GM23338 (cell line): ENCODE data around the gene IQUB. TPM values are rescaled to one million over a fixed set of nuclear protein-coding genes. Genes with fewer than 3 reads are reported as not detected.

ENCODE experiments used
- ATAC-seq: fragments of 200-7000 bp; cut with Tn5 transposase; 3 replicates; pipeline ENCODE4 v1.9.1; 2020
- DNase-seq: peaks from one replicate; pipeline ENCODE4 v3.0.0-alpha.2; 2015; ENCODE audit warnings: low spot score
- H2AFZ ChIP-seq: fragments of 200-600 bp; sonication (generic); 2 replicates; pipeline ENCODE4 v1.8.0; 2016; ENCODE audit warnings: antibody characterized with exemption, mild to moderate bottlenecking, moderate library complexity
- H3F3A ChIP-seq: fragments of 200-600 bp; sonication (generic); replicated peaks from 2 replicates; pipeline ENCODE4 v1.8.0; 2017; ENCODE audit warnings: antibody characterized with exemption, mixed run types, low read depth
- H3K27ac ChIP-seq: fragments of 200-600 bp; sonication (generic); 2 replicates; pipeline ENCODE4 v1.6.1; 2016; ENCODE audit warnings: low read depth
- H3K27me3 ChIP-seq: fragments of 200-600 bp; sonication (generic); 2 replicates; pipeline ENCODE4 v1.8.0; 2016; ENCODE audit warnings: mild to moderate bottlenecking, mixed run types, moderate library complexity; ENCODE audit not compliant: insufficient read depth
- H3K36me3 ChIP-seq: fragments of 200-600 bp; sonication (generic); 2 replicates; pipeline ENCODE4 v1.8.0; 2016; ENCODE audit warnings: mild to moderate bottlenecking; ENCODE audit not compliant: insufficient read depth
- H3K4me1 ChIP-seq: fragments of 200-600 bp; sonication (generic); 2 replicates; pipeline ENCODE4 v1.8.0; 2016; ENCODE audit warnings: mild to moderate bottlenecking, moderate library complexity; ENCODE audit not compliant: insufficient read depth
- H3K4me2 ChIP-seq: fragments of 200-600 bp; sonication (generic); 2 replicates; pipeline ENCODE4 v1.7.1; 2017; ENCODE audit warnings: mixed run types
- H3K4me3 ChIP-seq: fragments of 200-600 bp; sonication (generic); 2 replicates; pipeline ENCODE4 v1.6.1; 2016; ENCODE audit warnings: mixed run types
- H3K79me2 ChIP-seq: fragments of 200-600 bp; sonication (generic); replicated peaks from 2 replicates; pipeline ENCODE4 v1.8.0; 2017; ENCODE audit warnings: mild to moderate bottlenecking; ENCODE audit not compliant: insufficient read depth
- H3K9me2 ChIP-seq: fragments of 200-600 bp; sonication (generic); 2 replicates; pipeline ENCODE4 v1.8.0; 2017; ENCODE audit not compliant: insufficient read depth
- H4K20me1 ChIP-seq: fragments of 200-600 bp; sonication (generic); replicated peaks from 2 replicates; pipeline ENCODE4 v1.8.0; 2017; ENCODE audit warnings: mild to moderate bottlenecking; ENCODE audit not compliant: insufficient read depth
- H3K27ac Mint-ChIP-seq: 2 replicates; pipeline ENCODE4 v1.8.0; 2020; ENCODE audit warnings: inconsistent platforms, mild to moderate bottlenecking, moderate library complexity, mixed read lengths
- H3K27me3 Mint-ChIP-seq: 3 replicates; pipeline ENCODE4 v1.8.0; 2022; ENCODE audit warnings: low read depth, mild to moderate bottlenecking, moderate library complexity, mixed read lengths, inconsistent platforms; ENCODE audit not compliant: insufficient read depth, poor library complexity
- H3K36me3 Mint-ChIP-seq: 3 replicates; pipeline ENCODE4 v1.8.0; 2021; ENCODE audit warnings: low read depth, mild to moderate bottlenecking, inconsistent platforms, moderate library complexity, mixed read lengths
- H3K4me1 Mint-ChIP-seq: 3 replicates; pipeline ENCODE4 v1.8.0; 2020; ENCODE audit warnings: mild to moderate bottlenecking, inconsistent platforms, mixed read lengths
- H3K4me3 Mint-ChIP-seq: 3 replicates; pipeline ENCODE4 v1.8.0; 2021; ENCODE audit warnings: moderate library complexity, mild to moderate bottlenecking, inconsistent platforms, mixed read lengths
- H3K9me3 Mint-ChIP-seq: 3 replicates; pipeline ENCODE4 v1.8.0; 2020; ENCODE audit warnings: moderate library complexity, mild to moderate bottlenecking, inconsistent platforms, mixed read lengths
- CTCF ChIP-seq, 2 experiments: fragments of 200-600 bp in 1 of 2; sonication (generic) in 1 of 2; conservative IDR thresholded peaks; 2 replicates each; pipeline versions ENCODE4 v1.5.1 to v1.6.1; 2016 to 2017; ENCODE audit warnings: antibody characterized with exemption in 2 of 2, low read depth in 2 of 2, mild to moderate bottlenecking in 2 of 2, moderate library complexity in 1 of 2
- EZH2phosphoT487 ChIP-seq: fragments of 200-600 bp; sonication (generic); IDR thresholded peaks from one replicate; pipeline ENCODE4 v1.8.1; 2018; ENCODE audit warnings: antibody characterized with exemption; ENCODE audit not compliant: unreplicated experiment
- POLR2AphosphoS5 ChIP-seq: IDR thresholded peaks from 2 replicates; pipeline ENCODE4 v1.6.1; 2016; ENCODE audit warnings: antibody characterized with exemption, low read depth
- REST ChIP-seq: IDR thresholded peaks from one replicate; pipeline ENCODE4 v1.6.1; 2018; ENCODE audit warnings: antibody characterized with exemption; ENCODE audit not compliant: unreplicated experiment
- STAT1 ChIP-seq: IDR thresholded peaks from one replicate; pipeline ENCODE4 v1.6.1; 2016; ENCODE audit warnings: antibody characterized with exemption; ENCODE audit not compliant: unreplicated experiment
- ZNF114 ChIP-seq: fragments of 250-450 bp; sonication (Bioruptor Pico); IDR thresholded peaks from 2 replicates; pipeline ENCODE4 v1.5.0; 2020; ENCODE audit warnings: mild to moderate bottlenecking, moderate library complexity
- ZNF331 ChIP-seq: fragments of 250-450 bp; sonication (Bioruptor Pico); IDR thresholded peaks from 2 replicates; pipeline ENCODE4 v1.5.0; 2020; ENCODE audit warnings: low read depth, mild to moderate bottlenecking, moderate library complexity
- long read RNA-seq: library from polyadenylated mRNA; unstranded; transcript quantifications from one replicate; pipeline ENCODE4 v2.0.0, GENCODE V29; 2020; ENCODE audit not compliant: unreplicated experiment
- polyA plus RNA-seq: library from polyadenylated mRNA; unstranded; fragments of >200 nt; fragmentation: Nextera tagmentation; extraction: Ambion mirVana; gene quantifications from 2 replicates; pipeline ENCODE4 v1.2.1, GENCODE V29; 2016
- total RNA-seq: library from RNA; depleted of rRNA; stranded (reverse); fragments of >200 nt; shearing (Covaris generic); gene quantifications from 2 replicates; pipeline ENCODE4 v1.2.3, GENCODE V29; 2014; rRNA removed
- TF ChIP-seq, protein P1 (sequence below): fragments of 250-450 bp; sonication (Bioruptor Pico); IDR thresholded peaks from 2 replicates; pipeline ENCODE4 v1.5.0; 2020; ENCODE audit warnings: mild to moderate bottlenecking, moderate library complexity

IQUB gene
- total RNA-seq (1.1 and 1.6 TPM in 2 replicates), polyA plus RNA-seq (0.57 and 0.79 TPM in 2 replicates)
- long read RNA-seq, partial matches to known transcripts: 1 of 1 reads
- long read RNA-seq, other reads (novel, unspliced or antisense): 0 of 1 reads

- Histone ChIP-seq H3K4me2 (peak within 1 kb of the TSS; percentile 91), H3K36me3 (no peaks in the 10 kb centered on the region), H4K20me1 (no peaks in the 10 kb centered on the region), H3K27ac (no peak within 1 kb of the TSS), H3K4me3 (peak within 1 kb of the TSS; percentile 72), H3K9me2 (no peaks in the 10 kb centered on the region), H2AFZ (peak within 1 kb of the TSS; percentile 88), H3K27me3 (peaks cover 11% of the 10 kb centered on the region), H3K79me2 (no peaks in the 10 kb centered on the region), H3F3A (peaks cover 5% of the 10 kb centered on the region; the same call in 1 of the 2 replicates), H3K4me1 (peaks cover 11% of the 10 kb centered on the region)
- H3K4me3 Mint-ChIP-seq: peak within 1 kb of the TSS; percentile 76
- DNase-seq (peak; percentile 99), ATAC-seq (peak; percentile 73)
- peak within 1 kb of the TSS; percentile 92 for H3K27ac Mint-ChIP-seq
- peaks cover 8% of the 10 kb centered on the region for H3K27me3 Mint-ChIP-seq
- H3K4me1 Mint-ChIP-seq: peaks cover 13% of the 10 kb centered on the region
- no peak for TF ChIP-seq ZNF114 (CRISPR knock-in tag)
- no peak for TF ChIP-seq REST
- TF ChIP-seq EZH2phosphoT487: no peak
- TF ChIP-seq, protein P1, sequence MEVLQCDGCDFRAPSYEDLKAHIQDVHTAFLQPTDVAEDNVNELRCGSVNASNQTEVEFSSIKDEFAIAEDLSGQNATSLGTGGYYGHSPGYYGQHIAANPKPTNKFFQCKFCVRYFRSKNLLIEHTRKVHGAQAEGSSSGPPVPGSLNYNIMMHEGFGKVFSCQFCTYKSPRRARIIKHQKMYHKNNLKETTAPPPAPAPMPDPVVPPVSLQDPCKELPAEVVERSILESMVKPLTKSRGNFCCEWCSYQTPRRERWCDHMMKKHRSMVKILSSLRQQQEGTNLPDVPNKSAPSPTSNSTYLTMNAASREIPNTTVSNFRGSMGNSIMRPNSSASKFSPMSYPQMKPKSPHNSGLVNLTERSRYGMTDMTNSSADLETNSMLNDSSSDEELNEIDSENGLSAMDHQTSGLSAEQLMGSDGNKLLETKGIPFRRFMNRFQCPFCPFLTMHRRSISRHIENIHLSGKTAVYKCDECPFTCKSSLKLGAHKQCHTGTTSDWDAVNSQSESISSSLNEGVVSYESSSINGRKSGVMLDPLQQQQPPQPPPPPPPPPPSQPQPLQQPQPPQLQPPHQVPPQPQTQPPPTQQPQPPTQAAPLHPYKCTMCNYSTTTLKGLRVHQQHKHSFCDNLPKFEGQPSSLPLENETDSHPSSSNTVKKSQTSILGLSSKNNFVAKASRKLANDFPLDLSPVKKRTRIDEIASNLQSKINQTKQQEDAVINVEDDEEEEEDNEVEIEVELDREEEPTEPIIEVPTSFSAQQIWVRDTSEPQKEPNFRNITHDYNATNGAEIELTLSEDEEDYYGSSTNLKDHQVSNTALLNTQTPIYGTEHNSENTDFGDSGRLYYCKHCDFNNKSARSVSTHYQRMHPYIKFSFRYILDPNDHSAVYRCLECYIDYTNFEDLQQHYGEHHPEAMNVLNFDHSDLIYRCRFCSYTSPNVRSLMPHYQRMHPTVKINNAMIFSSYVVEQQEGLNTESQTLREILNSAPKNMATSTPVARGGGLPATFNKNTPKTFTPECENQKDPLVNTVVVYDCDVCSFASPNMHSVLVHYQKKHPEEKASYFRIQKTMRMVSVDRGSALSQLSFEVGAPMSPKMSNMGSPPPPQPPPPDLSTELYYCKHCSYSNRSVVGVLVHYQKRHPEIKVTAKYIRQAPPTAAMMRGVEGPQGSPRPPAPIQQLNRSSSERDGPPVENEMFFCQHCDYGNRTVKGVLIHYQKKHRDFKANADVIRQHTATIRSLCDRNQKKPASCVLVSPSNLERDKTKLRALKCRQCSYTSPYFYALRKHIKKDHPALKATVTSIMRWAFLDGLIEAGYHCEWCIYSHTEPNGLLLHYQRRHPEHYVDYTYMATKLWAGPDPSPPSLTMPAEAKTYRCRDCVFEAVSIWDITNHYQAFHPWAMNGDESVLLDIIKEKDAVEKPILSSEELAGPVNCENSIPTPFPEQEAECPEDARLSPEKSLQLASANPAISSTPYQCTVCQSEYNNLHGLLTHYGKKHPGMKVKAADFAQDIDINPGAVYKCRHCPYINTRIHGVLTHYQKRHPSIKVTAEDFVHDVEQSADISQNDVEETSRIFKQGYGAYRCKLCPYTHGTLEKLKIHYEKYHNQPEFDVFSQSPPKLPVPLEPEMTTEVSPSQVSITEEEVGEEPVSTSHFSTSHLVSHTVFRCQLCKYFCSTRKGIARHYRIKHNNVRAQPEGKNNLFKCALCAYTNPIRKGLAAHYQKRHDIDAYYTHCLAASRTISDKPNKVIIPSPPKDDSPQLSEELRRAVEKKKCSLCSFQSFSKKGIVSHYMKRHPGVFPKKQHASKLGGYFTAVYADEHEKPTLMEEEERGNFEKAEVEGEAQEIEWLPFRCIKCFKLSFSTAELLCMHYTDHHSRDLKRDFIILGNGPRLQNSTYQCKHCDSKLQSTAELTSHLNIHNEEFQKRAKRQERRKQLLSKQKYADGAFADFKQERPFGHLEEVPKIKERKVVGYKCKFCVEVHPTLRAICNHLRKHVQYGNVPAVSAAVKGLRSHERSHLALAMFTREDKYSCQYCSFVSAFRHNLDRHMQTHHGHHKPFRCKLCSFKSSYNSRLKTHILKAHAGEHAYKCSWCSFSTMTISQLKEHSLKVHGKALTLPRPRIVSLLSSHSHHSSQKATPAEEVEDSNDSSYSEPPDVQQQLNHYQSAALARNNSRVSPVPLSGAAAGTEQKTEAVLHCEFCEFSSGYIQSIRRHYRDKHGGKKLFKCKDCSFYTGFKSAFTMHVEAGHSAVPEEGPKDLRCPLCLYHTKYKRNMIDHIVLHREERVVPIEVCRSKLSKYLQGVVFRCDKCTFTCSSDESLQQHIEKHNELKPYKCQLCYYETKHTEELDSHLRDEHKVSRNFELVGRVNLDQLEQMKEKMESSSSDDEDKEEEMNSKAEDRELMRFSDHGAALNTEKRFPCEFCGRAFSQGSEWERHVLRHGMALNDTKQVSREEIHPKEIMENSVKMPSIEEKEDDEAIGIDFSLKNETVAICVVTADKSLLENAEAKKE (CRISPR knock-in tag): no peak
- TF ChIP-seq STAT1: no peak
- TF ChIP-seq CTCF (conservative IDR thresholded peaks at IDR 0.05; ENCODE audit: low read depth in 2 of 2): no peak
- peak; percentile 77 for TF ChIP-seq POLR2AphosphoS5
- TF ChIP-seq ZNF331 (CRISPR knock-in tag): no peak
- no peaks in the 10 kb centered on the region for H3K9me3 Mint-ChIP-seq
- no peaks in the 10 kb centered on the region for H3K36me3 Mint-ChIP-seq
Observed at GRCh38 chr7:123534383-123535260, at the start of gene IQUB. IQUB (minus strand) TSS chr7:123534595; CDS start chr7:123512340, 22,255 bp downstream.
